ENCODE results near the gene SLC26A5.

SLC26A5 gene

GRCh38 chr7:103381280-103382031 is 64.6 kb downstream of the SLC26A5 start:
- no peak for DNase-seq (ENCODE audit: extremely low read depth, low read depth)
- TF ChIP-seq, protein P1, sequence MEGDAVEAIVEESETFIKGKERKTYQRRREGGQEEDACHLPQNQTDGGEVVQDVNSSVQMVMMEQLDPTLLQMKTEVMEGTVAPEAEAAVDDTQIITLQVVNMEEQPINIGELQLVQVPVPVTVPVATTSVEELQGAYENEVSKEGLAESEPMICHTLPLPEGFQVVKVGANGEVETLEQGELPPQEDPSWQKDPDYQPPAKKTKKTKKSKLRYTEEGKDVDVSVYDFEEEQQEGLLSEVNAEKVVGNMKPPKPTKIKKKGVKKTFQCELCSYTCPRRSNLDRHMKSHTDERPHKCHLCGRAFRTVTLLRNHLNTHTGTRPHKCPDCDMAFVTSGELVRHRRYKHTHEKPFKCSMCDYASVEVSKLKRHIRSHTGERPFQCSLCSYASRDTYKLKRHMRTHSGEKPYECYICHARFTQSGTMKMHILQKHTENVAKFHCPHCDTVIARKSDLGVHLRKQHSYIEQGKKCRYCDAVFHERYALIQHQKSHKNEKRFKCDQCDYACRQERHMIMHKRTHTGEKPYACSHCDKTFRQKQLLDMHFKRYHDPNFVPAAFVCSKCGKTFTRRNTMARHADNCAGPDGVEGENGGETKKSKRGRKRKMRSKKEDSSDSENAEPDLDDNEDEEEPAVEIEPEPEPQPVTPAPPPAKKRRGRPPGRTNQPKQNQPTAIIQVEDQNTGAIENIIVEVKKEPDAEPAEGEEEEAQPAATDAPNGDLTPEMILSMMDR (IDR thresholded peaks at IDR 0.05; ENCODE audit: low read depth, low read length, missing control alignments) = no peak

GRCh38 chr7:103380395-103381191 is 65.4 kb downstream of the SLC26A5 start:
- DNase-seq (ENCODE audit: extremely low read depth, low read depth) = no peak
- TF ChIP-seq, protein P1 (IDR thresholded peaks at IDR 0.05; ENCODE audit: low read depth, low read length, missing control alignments) = no peak
- H3K4me3 ChIP-seq (replicated peaks; ENCODE audit: low read depth, low read length) = no peak overlapping the region

More at GRCh38 chr7:103381280-103382031, 64.6 kb downstream of the SLC26A5 start:
- H3K4me3 ChIP-seq (replicated peaks; ENCODE audit: low read depth, low read length) = no peak overlapping the region

DNA sequence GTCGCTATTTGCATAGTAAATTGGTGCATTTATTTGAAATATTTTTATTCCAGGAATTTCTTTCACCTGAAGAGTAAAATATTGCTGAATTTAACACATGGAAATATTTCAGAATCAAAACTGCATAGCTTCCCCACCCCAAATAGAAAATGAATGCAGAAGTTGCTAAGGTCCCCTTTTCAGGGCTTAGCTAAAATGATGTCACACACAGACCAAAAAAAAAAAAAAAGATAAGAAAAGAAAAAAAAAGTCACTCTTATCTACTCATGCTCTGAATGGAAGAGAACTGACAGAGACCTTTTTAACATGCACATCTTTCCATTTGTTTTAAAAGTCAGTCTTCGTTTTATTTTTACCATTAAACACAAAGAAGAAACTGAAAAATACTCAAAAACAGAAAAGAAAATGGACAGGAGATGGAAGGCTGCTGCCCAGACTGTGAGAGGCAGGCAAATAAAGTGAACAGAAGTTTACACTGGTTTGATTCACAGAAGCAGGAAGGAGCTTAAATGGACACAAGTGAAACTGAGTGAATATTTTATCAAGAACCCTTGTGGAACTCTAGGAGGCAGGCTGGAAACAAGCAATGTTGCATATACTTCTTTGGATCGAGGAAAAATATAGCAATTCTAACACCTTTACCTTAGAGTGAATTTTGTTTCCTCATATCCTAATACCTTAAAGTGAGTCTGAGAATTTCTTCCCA is 66.6 kb downstream of the SLC26A5 start:
- DNase-seq (ENCODE audit: extremely low read depth, low read depth) = no peak
- TF ChIP-seq, protein P1 (IDR thresholded peaks at IDR 0.05; ENCODE audit: low read depth, low read length, missing control alignments) = no peak
- H3K4me3 ChIP-seq (replicated peaks; ENCODE audit: low read depth, low read length) = no peak overlapping the region

DNA sequence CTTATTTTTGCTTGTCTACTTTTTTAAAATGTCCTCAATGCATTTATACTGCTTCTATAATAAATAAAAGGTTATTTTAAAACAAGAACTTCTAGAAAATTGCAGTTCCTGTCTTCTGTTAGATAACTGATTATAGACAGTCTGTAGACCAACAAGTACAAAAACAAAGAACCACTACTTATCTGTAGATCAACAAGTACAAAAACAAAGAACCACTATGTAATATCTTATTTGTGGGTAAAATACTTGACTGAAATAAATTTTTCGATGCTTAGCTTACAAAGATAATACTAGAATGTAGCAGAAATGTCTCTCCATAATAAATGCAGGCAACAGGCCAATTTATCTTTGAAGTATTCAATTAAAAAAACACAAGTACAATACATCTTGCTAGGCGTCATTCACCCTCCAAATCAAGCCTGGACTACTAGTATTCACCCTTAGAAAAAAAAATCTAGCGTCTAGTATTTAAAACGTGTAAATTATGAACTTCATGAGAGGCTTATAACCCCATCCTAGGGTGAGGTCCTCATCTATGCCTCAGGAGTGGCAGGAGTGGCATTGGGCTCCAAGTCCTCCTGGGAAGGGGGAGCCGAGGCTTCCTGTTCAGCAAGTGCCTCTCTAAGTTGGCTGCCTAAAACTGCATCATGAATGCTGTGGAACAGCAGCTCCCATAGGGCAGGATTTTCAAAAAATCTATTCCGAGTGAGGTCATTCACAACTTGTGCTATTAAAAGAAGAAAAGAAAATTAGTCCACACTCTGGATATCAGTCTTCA is 72.0 kb downstream of the SLC26A5 start:
- no peak overlapping the region for H3K4me3 ChIP-seq (replicated peaks; ENCODE audit: low read depth, low read length)
- TF ChIP-seq, protein P1 (IDR thresholded peaks at IDR 0.05; ENCODE audit: low read depth, low read length, missing control alignments) = no peak
- DNase-seq (ENCODE audit: extremely low read depth, low read depth) = no peak

GRCh38 chr7:103369432-103369831 is 76.6 kb downstream of the SLC26A5 start:
- DNase-seq (ENCODE audit: extremely low read depth, low read depth) = no peak
- TF ChIP-seq, protein P1 (IDR thresholded peaks at IDR 0.05; ENCODE audit: low read depth, low read length, missing control alignments) = no peak
- no peak overlapping the region for H3K4me3 ChIP-seq (replicated peaks; ENCODE audit: low read depth, low read length)

DNA sequence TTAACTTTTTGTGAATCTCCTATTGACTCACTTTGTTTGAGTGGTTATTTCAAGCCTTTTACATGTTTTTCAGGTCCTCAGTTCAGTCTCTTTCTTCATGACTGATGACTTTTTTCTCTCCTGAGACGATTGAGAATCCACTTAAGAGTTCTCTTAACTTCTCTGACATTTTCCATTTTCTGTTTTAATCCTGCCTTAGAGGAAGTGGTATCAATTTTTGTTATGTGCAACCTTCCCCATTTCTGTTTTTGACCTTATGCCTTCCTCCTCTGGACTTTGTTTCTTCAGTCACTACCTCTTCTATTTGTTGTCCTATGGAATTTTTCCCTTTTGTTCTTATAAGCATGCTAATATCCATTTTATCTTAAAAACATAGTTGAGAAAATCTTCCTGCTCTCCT is 96.2 kb downstream of the SLC26A5 start:
- DNase-seq (ENCODE audit: extremely low read depth, low read depth) = no peak
- H3K4me3 ChIP-seq (replicated peaks; ENCODE audit: low read depth, low read length) = peak overlapping the region; percentile 76; the same call in 1 of the 2 replicates
- TF ChIP-seq, protein P1 (IDR thresholded peaks at IDR 0.05; ENCODE audit: low read depth, low read length, missing control alignments) = no peak

Measured in HFF-Myc (cell line).